K562 (cell line): ENCODE data around the gene ADAM10. TPM values are rescaled to one million over a fixed set of nuclear protein-coding genes. Genes with fewer than 3 reads are reported as not detected.

Source experiments
- ATF4 ChIP-seq: fragments of 450-650 bp; formaldehyde crosslinking; IDR thresholded peaks from 2 replicates; pipeline ENCODE4 v1.4.0; 2022; ENCODE audit warnings: mild to moderate bottlenecking, moderate library complexity
- BCLAF1 ChIP-seq, 2 experiments: fragments of 450-650 bp in 1 of 2; IDR thresholded peaks; 2 replicates each; pipeline ENCODE4 v1.6.1; 2011 to 2017; ENCODE audit warnings: low read depth in 2 of 2, antibody characterized with exemption in 1 of 2, borderline replicate concordance in 1 of 2, low read length in 1 of 2, mild to moderate bottlenecking in 1 of 2, mixed read lengths in 1 of 2; ENCODE audit not compliant: control insufficient read depth in 1 of 2
- BRD9 ChIP-seq: fragments of 450-650 bp; IDR thresholded peaks from 2 replicates; pipeline ENCODE4 v1.6.1; 2018; ENCODE audit warnings: low read depth; ENCODE audit not compliant: partially characterized antibody
- FOXA3 ChIP-seq, 2 experiments: fragments of 450-650 bp in 1 of 2; sonication (generic) in 1 of 2; formaldehyde crosslinking; IDR thresholded peaks in 1 of 2; conservative IDR thresholded peaks in 1 of 2; 2 replicates each; pipeline versions ENCODE4 v1.4.0 to v1.8.0; 2020 to 2022; ENCODE audit warnings: mild to moderate bottlenecking in 2 of 2, missing genetic modification reagents in 1 of 2
- GTF3C2 ChIP-seq: IDR thresholded peaks from 3 replicates; pipeline ENCODE4 v1.6.1; 2011; ENCODE audit warnings: borderline replicate concordance, mild to moderate bottlenecking, moderate library complexity; ENCODE audit not compliant: insufficient read length; ENCODE audit errors: extremely low read depth
- NFRKB ChIP-seq: fragments of 450-650 bp; IDR thresholded peaks from 2 replicates; pipeline ENCODE4 v1.6.1; 2016; ENCODE audit warnings: low read depth
- PBX2 ChIP-seq, 2 experiments: IDR thresholded peaks in 1 of 2; conservative IDR thresholded peaks in 1 of 2; 2 replicates each; pipeline ENCODE4 v1.6.1; 2016; ENCODE audit warnings: low read depth in 2 of 2, mild to moderate bottlenecking in 1 of 2, missing compliant biosample characterization in 1 of 2, missing genetic modification characterization in 1 of 2, moderate library complexity in 1 of 2
- PHTF2 ChIP-seq: fragments of 250-450 bp; sonication (Bioruptor Pico); IDR thresholded peaks from 2 replicates; pipeline ENCODE4 v1.5.0; 2021; ENCODE audit warnings: mild to moderate bottlenecking
- POLR2G ChIP-seq: fragments of 200-400 bp; formaldehyde crosslinking; IDR thresholded peaks from 2 replicates; pipeline ENCODE4 v1.6.1; 2017; ENCODE audit warnings: low read depth, mild to moderate bottlenecking, antibody characterized with exemption, low read length, moderate library complexity
- PTRF ChIP-seq: fragments of 450-650 bp; IDR thresholded peaks from 2 replicates; pipeline ENCODE4 v1.6.1; 2016; ENCODE audit warnings: mild to moderate bottlenecking, missing genetic modification characterization, missing compliant biosample characterization
- STAG1 ChIP-seq: sonication (generic); formaldehyde crosslinking; IDR thresholded peaks from 2 replicates; pipeline ENCODE4 v1.5.0; 2020; ENCODE audit warnings: missing genetic modification reagents, borderline replicate concordance
- polyA plus RNA-seq, 8 experiments: library from polyadenylated mRNA; depleted of rRNA in 4 of 8; stranded (reverse) in 5 of 8; unstranded in 3 of 8; fragments of >200 nt; fragmentation: Nextera tagmentation in 2 of 8; fragmentation: Illumina TruSeq in 1 of 8; extraction: Ambion mirVana in 2 of 8; extraction: Trizol in 1 of 8; gene quantifications; 2 replicates each; pipeline versions ENCODE4 v1.2.1 to v1.2.3, GENCODE V29; 2011 to 2014; ENCODE audit warnings: inconsistent platforms in 1 of 8, missing spikeins in 1 of 8
- total RNA-seq, 7 experiments: library from RNA; depleted of rRNA in 6 of 7; stranded (reverse); fragments of >200 nt in 6 of 7; fragmentation: Illumina TruSeq in 2 of 7; extraction: Trizol in 2 of 7; gene quantifications; 2 replicates each; pipeline versions ENCODE4 v1.2.1 to v1.2.3, GENCODE V29; 2011 to 2021; ENCODE audit warnings: low replicate concordance in 1 of 7
- TF ChIP-seq, protein P1 (sequence below), 2 experiments: IDR thresholded peaks; 2 replicates each; pipeline ENCODE4 v1.6.1; 2012; ENCODE audit warnings: improper control_type of control experiment in 2 of 2, low read depth in 2 of 2, low read length in 2 of 2, borderline replicate concordance in 1 of 2

Gene ADAM10
- total and polyA plus RNA-seq, 9 of the 15 experiments (the other 6 are each of a cell fraction or from before 2014, with no cell fraction given) = 11.9 to 152 (median 57.3) TPM

GRCh38 chr15:58748852-58749531 is 515 bp downstream of the ADAM10 start (continued):
- TF ChIP-seq BCLAF1 (IDR thresholded peaks at IDR 0.05; ENCODE audit: borderline replicate concordance in 1 of 2, control insufficient read depth in 1 of 2, low read depth in 2 of 2, low read length in 1 of 2) (no peak), POLR2G (peak; percentile 82), PBX2 (CRISPR knock-in tag; IDR thresholded peaks at IDR 0.05; ENCODE audit: low read depth) (no peak), PBX2 (tag; conservative IDR thresholded peaks at IDR 0.05; ENCODE audit: low read depth) (no peak), FOXA3 (CRISPR knock-in tag; conservative IDR thresholded peaks at IDR 0.05 in 1 of 2, IDR thresholded peaks at IDR 0.05 in 1 of 2) (0 out of 4 replicates have a peak, but pooled peaks of 1 of the 2 experiments have one; percentile 37), GTF3C2 (no peak), STAG1 (CRISPR knock-in tag) (no peak), NFRKB (no peak), PTRF (tag) (no peak), PHTF2 (CRISPR knock-in tag) (no peak), ATF4 (CRISPR knock-in tag) (no peak), BRD9 (no peak)
- TF ChIP-seq, protein P1, sequence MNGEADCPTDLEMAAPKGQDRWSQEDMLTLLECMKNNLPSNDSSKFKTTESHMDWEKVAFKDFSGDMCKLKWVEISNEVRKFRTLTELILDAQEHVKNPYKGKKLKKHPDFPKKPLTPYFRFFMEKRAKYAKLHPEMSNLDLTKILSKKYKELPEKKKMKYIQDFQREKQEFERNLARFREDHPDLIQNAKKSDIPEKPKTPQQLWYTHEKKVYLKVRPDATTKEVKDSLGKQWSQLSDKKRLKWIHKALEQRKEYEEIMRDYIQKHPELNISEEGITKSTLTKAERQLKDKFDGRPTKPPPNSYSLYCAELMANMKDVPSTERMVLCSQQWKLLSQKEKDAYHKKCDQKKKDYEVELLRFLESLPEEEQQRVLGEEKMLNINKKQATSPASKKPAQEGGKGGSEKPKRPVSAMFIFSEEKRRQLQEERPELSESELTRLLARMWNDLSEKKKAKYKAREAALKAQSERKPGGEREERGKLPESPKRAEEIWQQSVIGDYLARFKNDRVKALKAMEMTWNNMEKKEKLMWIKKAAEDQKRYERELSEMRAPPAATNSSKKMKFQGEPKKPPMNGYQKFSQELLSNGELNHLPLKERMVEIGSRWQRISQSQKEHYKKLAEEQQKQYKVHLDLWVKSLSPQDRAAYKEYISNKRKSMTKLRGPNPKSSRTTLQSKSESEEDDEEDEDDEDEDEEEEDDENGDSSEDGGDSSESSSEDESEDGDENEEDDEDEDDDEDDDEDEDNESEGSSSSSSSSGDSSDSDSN (IDR thresholded peaks at IDR 0.05; ENCODE audit: borderline replicate concordance in 1 of 2, low read depth in 2 of 2, low read length in 2 of 2) = peak in 1 of 2 experiments; percentile 13; a peak in 2 of 4 replicates
